ENCODE results near the gene WNT7B. TPM values are rescaled to one million over a fixed set of nuclear protein-coding genes. Genes with fewer than 3 reads are reported as not detected.

Gene WNT7B
- total and polyA plus RNA-seq, 2 of the 8 experiments (the other 6 are each of a cell fraction or from before 2014, with no cell fraction given) = 0.14 to 0.24 TPM

DNA sequence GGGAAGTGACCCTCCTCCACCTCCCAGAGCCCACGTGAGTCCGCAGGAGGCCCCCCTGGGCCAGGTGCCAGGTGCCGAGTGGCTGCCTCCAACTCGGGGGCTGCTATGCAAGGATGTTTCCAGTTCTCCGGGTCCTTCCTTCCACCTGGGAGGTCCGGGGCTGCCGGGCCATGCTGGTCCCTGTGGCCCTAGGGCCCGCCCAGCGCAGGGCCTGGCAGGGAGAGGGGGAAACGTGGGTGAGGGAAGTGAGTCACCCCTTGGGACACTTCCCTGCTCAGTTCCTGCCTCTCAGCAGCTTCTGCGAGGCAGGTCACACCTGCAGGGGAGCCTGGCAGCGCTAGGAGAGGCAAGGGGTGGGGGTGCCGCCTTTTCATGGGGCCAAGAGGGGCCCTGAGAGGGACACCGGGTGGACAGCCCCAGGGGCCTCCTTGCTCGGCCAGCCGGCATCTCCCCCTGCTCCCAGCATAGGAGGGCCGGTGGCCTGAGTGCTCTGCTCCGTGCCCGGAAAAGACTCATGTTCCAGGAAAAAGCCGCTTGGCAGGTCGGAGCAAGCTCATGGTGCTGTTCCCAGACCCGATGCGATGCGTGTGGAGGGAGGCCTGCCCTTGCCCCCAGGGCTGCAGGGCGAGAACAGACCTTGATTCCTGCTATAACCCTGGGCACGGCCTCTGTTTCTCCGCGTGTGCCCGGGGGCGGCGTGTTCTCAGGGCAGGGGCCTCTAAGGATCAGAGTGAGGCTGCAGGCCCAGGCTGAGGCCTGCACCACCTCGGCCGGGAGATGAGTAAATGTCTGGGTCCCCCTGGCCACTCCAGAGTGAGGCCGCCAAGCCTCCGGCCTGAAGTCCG, 30.3 kb upstream of the WNT7B start:
- Histone ChIP-seq H4K91ac (replicated peaks; ENCODE audit: insufficient read length, low read length) (no peak overlapping the region), H3K27ac (ENCODE audit: low read depth, low read length) (no peak overlapping the region), H3K4me1 (replicated peaks in 1 of 4; ENCODE audit: control insufficient read depth in 3 of 4, insufficient read depth in 4 of 4, low read length in 3 of 4) (no peaks in the 10 kb centered on the region), H3K23ac (ENCODE audit: insufficient read length) (no peak overlapping the region), H4K20me1 (replicated peaks in 1 of 2; ENCODE audit: control insufficient read depth in 1 of 2, insufficient read depth in 2 of 2, low read length in 2 of 2) (no peaks in the 10 kb centered on the region), H3K4me3 (ENCODE audit: extremely low read depth in 1 of 4, insufficient read depth in 2 of 4, low read depth in 3 of 4, low read length in 4 of 4) (no peak overlapping the region), H4K8ac (ENCODE audit: extremely low read depth, insufficient read depth, low read length) (peak overlapping the region; percentile 57), H3K36me3 (ENCODE audit: control insufficient read depth in 2 of 4, insufficient read depth in 4 of 4, low read length in 3 of 4) (no peaks in the 10 kb centered on the region), H3K9me3 (ENCODE audit: insufficient read depth in 2 of 2, low read depth in 1 of 2, low read length in 1 of 2) (no peaks in the 10 kb centered on the region; a peak in 1 of 4 replicates), H3K4ac (replicated peaks; ENCODE audit: insufficient read length, low read depth, low read length) (no peak overlapping the region), H2AK5ac (ENCODE audit: low read depth, low read length) (no peak overlapping the region), H3K79me2 (ENCODE audit: control insufficient read depth in 1 of 2, insufficient read depth in 2 of 2, low read length in 2 of 2) (no peaks in the 10 kb centered on the region), H3K4me2 (ENCODE audit: insufficient read depth in 1 of 2, low read depth in 2 of 2, low read length in 2 of 2) (no peak overlapping the region), H2BK15ac (ENCODE audit: low read length) (no peak overlapping the region), H2BK120ac (replicated peaks; ENCODE audit: low read depth, low read length) (no peak overlapping the region), H4K5ac (ENCODE audit: insufficient read length, low read depth, low read length) (no peak overlapping the region), H3K56ac (replicated peaks; ENCODE audit: insufficient read length, low read depth, low read length) (no peak overlapping the region), H2AFZ (ENCODE audit: low read length) (no peak overlapping the region), H3K27me3 (replicated peaks in 1 of 4; ENCODE audit: control insufficient read depth in 3 of 4, extremely low read depth in 1 of 4, insufficient read depth in 3 of 4, low read length in 3 of 4) (no peaks in the 10 kb centered on the region), H3K18ac (ENCODE audit: extremely low read depth, low read length) (0 out of 2 replicates have a peak overlapping the region, but pooled peaks have one; percentile 51), H2BK20ac (ENCODE audit: low read length) (no peak overlapping the region), H3K9ac (replicated peaks in 1 of 4; ENCODE audit: extremely low read depth in 1 of 4, low read depth in 3 of 4, low read length in 3 of 4) (no peak overlapping the region), H2BK5ac (ENCODE audit: low read depth, low read length) (no peak overlapping the region), H2BK12ac (ENCODE audit: low read depth, low read length) (no peak overlapping the region), H3K79me1 (ENCODE audit: low read depth, low read length) (no peaks in the 10 kb centered on the region), H3K14ac (ENCODE audit: insufficient read length) (no peak overlapping the region), H3K23me2 (ENCODE audit: low read depth, low read length) (no peaks in the 10 kb centered on the region)
- WGBS, 2 experiments (ENCODE audit: extremely low coverage in 1 of 2, insufficient coverage in 1 of 2, insufficient read length in 1 of 2, insufficient replicate concordance in 2 of 2, low coverage in 1 of 2, low lambda C conversion rate in 2 of 2, missing lambda C conversion rate in 1 of 2) = 88% methylated on average over 36 of the region's 36 CpGs; no CpG with 5 or more reads in 1 of the 2 experiments
- POLR2A ChIA-PET (ENCODE audit: partially characterized antibody) = interaction anchor here (1.2 to 1.7 kb wide), 4 partner anchors 36 to 115 kb away, joined by 3 to 4 read pairs (median 4); no protein-coding TSS in a partner anchor
- FAIRE-seq (no peak), DNase-seq (ENCODE audit: low read depth in 1 of 2, low spot score in 2 of 2) (no peak)
- CTCF ChIA-PET (ENCODE audit: partially characterized antibody) = interaction anchor here (0.6 to 5.8 kb wide), 44 partner anchors 9 to 475 kb away, joined by 3 to 147 read pairs (median 6); no protein-coding TSS in a partner anchor
- TF ChIP-seq JUN (IDR thresholded peaks at IDR 0.05; ENCODE audit: low read depth, low read length) (no peak), ATF2 (IDR thresholded peaks at IDR 0.05; ENCODE audit: low read length) (no peak), USF2 (IDR thresholded peaks at IDR 0.05; ENCODE audit: low read length) (no peak), KDM5A (IDR thresholded peaks at IDR 0.05; ENCODE audit: low read length) (no peak), EP300 (IDR thresholded peaks at IDR 0.05; ENCODE audit: borderline replicate concordance in 1 of 2, low read depth in 2 of 2, low read length in 2 of 2) (no peak), CHD2 (IDR thresholded peaks at IDR 0.05; ENCODE audit: low read length) (no peak), ASH2L (IDR thresholded peaks at IDR 0.05; ENCODE audit: low read length) (no peak), EZH2 (IDR thresholded peaks at IDR 0.05; ENCODE audit: low read depth, low read length, severe bottlenecking) (no peak), TBP (IDR thresholded peaks at IDR 0.05; ENCODE audit: low read depth, low read length) (no peak)
